DND-41 (cell line): ENCODE results near the gene AGPAT4.

Experiments
- ATAC-seq: fragments of 200-7000 bp; cut with Tn5 transposase; 3 replicates; pipeline ENCODE4 v1.9.1; 2021; ENCODE audit warnings: low read depth; ENCODE audit not compliant: insufficient read depth
- DNase-seq: peaks from one replicate; pipeline ENCODE4 v3.0.0-alpha.2; 2020
- H2AFZ ChIP-seq: 2 replicates; pipeline ENCODE4 v1.6.0; 2012; ENCODE audit warnings: low read depth, low read length
- H3K27ac ChIP-seq: 2 replicates; pipeline ENCODE4 v1.5.1; 2012; ENCODE audit warnings: low read length, inconsistent platforms
- H3K27me3 ChIP-seq: fragments of 200-600 bp; sonication (generic); 2 replicates; pipeline ENCODE4 v1.6.0; 2012; ENCODE audit warnings: low read length, mild to moderate bottlenecking, inconsistent platforms; ENCODE audit not compliant: insufficient read depth, poor library complexity
- H3K36me3 ChIP-seq: 2 replicates; pipeline ENCODE4 v1.5.1; 2012; ENCODE audit warnings: low read length, inconsistent platforms; ENCODE audit not compliant: insufficient read depth
- H3K4me1 ChIP-seq: 2 replicates; pipeline ENCODE4 v1.5.1; 2012; ENCODE audit warnings: mild to moderate bottlenecking, low read length; ENCODE audit not compliant: insufficient read depth
- H3K4me2 ChIP-seq: 2 replicates; pipeline ENCODE4 v1.6.0; 2012; ENCODE audit warnings: mild to moderate bottlenecking, moderate library complexity, low read length, inconsistent platforms; ENCODE audit not compliant: insufficient read depth
- H3K4me3 ChIP-seq, 2 experiments: fragments of 200-600 bp in 1 of 2; shearing (Covaris generic) in 1 of 2; 2 replicates each; pipeline ENCODE4 v1.5.1; 2012 to 2016; ENCODE audit warnings: inconsistent platforms in 2 of 2, low read length in 2 of 2, mild to moderate bottlenecking in 2 of 2, low read depth in 1 of 2, moderate library complexity in 1 of 2
- H3K79me2 ChIP-seq: 2 replicates; pipeline ENCODE4 v1.6.0; 2012; ENCODE audit warnings: low read length, inconsistent platforms; ENCODE audit not compliant: insufficient read depth
- H3K9ac ChIP-seq: 2 replicates; pipeline ENCODE4 v1.6.0; 2012; ENCODE audit warnings: low read depth, mild to moderate bottlenecking, inconsistent platforms, low read length, moderate library complexity
- H3K9me3 ChIP-seq: 2 replicates; pipeline ENCODE4 v1.5.1; 2012; ENCODE audit warnings: low read length, moderate library complexity, mild to moderate bottlenecking, inconsistent platforms; ENCODE audit not compliant: insufficient read depth, severe bottlenecking
- H4K20me1 ChIP-seq: 2 replicates; pipeline ENCODE4 v1.6.0; 2012; ENCODE audit warnings: low read length; ENCODE audit not compliant: insufficient read depth
- CTCF ChIP-seq: IDR thresholded peaks from 2 replicates; pipeline ENCODE4 v1.5.1; 2012; ENCODE audit warnings: borderline replicate concordance, low read length, moderate library complexity, mild to moderate bottlenecking; ENCODE audit not compliant: poor library complexity, severe bottlenecking; ENCODE audit errors: extremely low read depth
- EZH2 ChIP-seq: IDR thresholded peaks from 3 replicates; pipeline ENCODE4 v1.6.1; 2012; ENCODE audit warnings: borderline replicate concordance, low read depth, mild to moderate bottlenecking, moderate library complexity, low read length, inconsistent platforms; ENCODE audit not compliant: severe bottlenecking

The AGPAT4 gene

GRCh38 chr6:161151660-161152526 is 122.0 kb downstream of the AGPAT4 start:
- ATAC-seq (no peak), DNase-seq (no peak)
- H3K4me3 ChIP-seq, result no peak overlapping the region
- no peak for TF ChIP-seq CTCF
- TF ChIP-seq EZH2, result no peak
- no peaks in the 10 kb centered on the region for H3K36me3 ChIP-seq
- no peaks in the 10 kb centered on the region for H3K4me1 ChIP-seq
- no peaks in the 10 kb centered on the region for H3K79me2 ChIP-seq
- no peak overlapping the region for H3K4me2 ChIP-seq
- H3K9ac ChIP-seq, result no peak overlapping the region
- H3K27ac ChIP-seq, result no peak overlapping the region
- no peaks in the 10 kb centered on the region for H4K20me1 ChIP-seq
- no peaks in the 10 kb centered on the region for H3K9me3 ChIP-seq
- no peaks in the 10 kb centered on the region for H3K27me3 ChIP-seq
- no peak overlapping the region for H2AFZ ChIP-seq

- no peak for TF ChIP-seq EZH2
- TF ChIP-seq CTCF, result no peak
- Histone ChIP-seq H3K4me2 (no peak overlapping the region), H3K9me3 (no peaks in the 10 kb centered on the region), H3K27ac (no peak overlapping the region), H3K27me3 (no peaks in the 10 kb centered on the region), H3K4me1 (no peaks in the 10 kb centered on the region), H2AFZ (no peak overlapping the region), H3K79me2 (no peaks in the 10 kb centered on the region), H3K36me3 (no peaks in the 10 kb centered on the region), H3K9ac (no peak overlapping the region), H4K20me1 (no peaks in the 10 kb centered on the region), H3K4me3 (no peak overlapping the region)
- DNase-seq (no peak), ATAC-seq (no peak)
Observed at GRCh38 chr6:161151059-161151645, 122.7 kb downstream of the AGPAT4 start.

GRCh38 chr6:161150566-161150965 is 123.3 kb downstream of the AGPAT4 start:
- DNase-seq, result no peak
- no peak overlapping the region for H3K4me2 ChIP-seq
- no peaks in the 10 kb centered on the region for H3K79me2 ChIP-seq
- H3K27ac ChIP-seq, result no peak overlapping the region
- H3K4me1 ChIP-seq, result no peaks in the 10 kb centered on the region
- no peaks in the 10 kb centered on the region for H3K9me3 ChIP-seq
- H3K36me3 ChIP-seq, result no peaks in the 10 kb centered on the region
- no peak for TF ChIP-seq CTCF
- TF ChIP-seq EZH2, result no peak
- H2AFZ ChIP-seq, result no peak overlapping the region
- no peak for ATAC-seq
- H4K20me1 ChIP-seq, result no peaks in the 10 kb centered on the region
- no peak overlapping the region for H3K9ac ChIP-seq
- no peaks in the 10 kb centered on the region for H3K27me3 ChIP-seq
- H3K4me3 ChIP-seq, result no peak overlapping the region
